ENCODE results near the gene PIP5KL1. TPM values are rescaled to one million over a fixed set of nuclear protein-coding genes. Genes with fewer than 3 reads are reported as not detected.
A peak's percentile ranks its signal among the peaks of the same experiment; 100 is the strongest.

Gene PIP5KL1, protein sequence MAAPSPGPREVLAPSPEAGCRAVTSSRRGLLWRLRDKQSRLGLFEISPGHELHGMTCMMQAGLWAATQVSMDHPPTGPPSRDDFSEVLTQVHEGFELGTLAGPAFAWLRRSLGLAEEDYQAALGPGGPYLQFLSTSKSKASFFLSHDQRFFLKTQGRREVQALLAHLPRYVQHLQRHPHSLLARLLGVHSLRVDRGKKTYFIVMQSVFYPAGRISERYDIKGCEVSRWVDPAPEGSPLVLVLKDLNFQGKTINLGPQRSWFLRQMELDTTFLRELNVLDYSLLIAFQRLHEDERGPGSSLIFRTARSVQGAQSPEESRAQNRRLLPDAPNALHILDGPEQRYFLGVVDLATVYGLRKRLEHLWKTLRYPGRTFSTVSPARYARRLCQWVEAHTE
- total RNA-seq (1 to 10 TPM in 6 of 7 donors, under 1 TPM in 1; 0.48 to 4.0 (median 2.0) TPM), polyA plus RNA-seq (under 1 TPM; 0.10 to 0.35 TPM)
- long read RNA-seq, donor 1, partial matches to known transcripts = 2 of 7 reads
- long read RNA-seq, donor 1, other reads (novel, unspliced or antisense) = 5 of 7 reads
- long read RNA-seq, donor 2, partial matches to known transcripts = 0 of 1 reads
- long read RNA-seq, donor 2, other reads (novel, unspliced or antisense) = 0 of 1 reads
- long read RNA-seq, donor 3, partial matches to known transcripts = 0 of 2 reads
- long read RNA-seq, donor 3, other reads (novel, unspliced or antisense) = 2 of 2 reads

DNA sequence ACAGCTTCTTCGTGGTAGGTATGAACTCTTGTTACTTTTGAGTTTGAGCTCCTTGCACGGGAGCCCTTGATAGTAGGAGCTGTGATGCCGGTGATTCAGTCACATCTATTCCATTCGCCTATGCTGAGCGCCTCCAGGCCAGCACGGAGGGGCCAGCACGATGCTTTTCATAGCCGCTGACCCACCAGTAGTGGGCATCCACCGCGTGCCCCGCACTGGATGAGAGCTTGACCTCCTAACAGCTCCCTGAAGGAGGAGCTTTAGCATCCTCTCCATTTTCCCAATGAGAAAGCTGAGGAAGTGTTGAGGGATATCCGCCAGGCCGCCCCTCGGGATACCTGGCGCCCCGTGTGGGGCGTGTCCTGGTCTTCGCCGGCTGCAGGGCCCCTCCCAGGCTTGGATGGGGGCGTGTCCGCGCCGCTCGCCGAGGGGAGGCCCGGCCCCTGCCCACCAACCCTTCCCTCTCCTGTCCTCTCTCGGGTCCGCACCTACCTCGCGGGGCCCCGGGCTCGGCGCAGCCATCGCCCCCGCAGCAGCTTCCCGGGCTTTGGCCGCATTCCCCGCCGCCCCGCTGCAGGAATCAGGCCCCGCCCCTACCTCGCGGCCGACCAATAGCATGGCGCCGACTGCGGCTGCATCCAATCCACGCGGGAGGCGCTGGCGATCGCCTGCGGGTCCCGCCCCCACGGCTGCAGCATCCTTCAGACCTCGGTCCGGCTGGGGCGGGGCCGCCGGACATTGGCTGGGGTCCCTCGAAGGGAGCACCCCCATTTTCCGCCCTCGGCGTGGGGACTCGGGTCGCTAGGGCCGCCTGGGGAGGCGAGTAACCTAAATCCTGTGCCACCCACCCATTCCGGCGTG, at the start of gene PIP5KL1:
PIP5KL1 (minus strand) TSS at position 547 of the 861 bp plus-strand sequence; CDS start at position 522, 25 bp downstream.
- no peaks in the 10 kb centered on the region for H3K9me3 ChIP-seq
- peak; percentile 79 to 91 (median 86) for DNase-seq
- H3K36me3 ChIP-seq = no peaks in the 10 kb centered on the region
- intact Hi-C loops (cut with DNase I) = no loop called here
- H3K27ac ChIP-seq = no peak within 1 kb of the TSS
- WGBS, 3 donors = 1 to 2% (median 2%) methylated on average over 54 to 70 of the region's 70 CpGs
- no peaks in the 10 kb centered on the region for H3K27me3 ChIP-seq
- no peak for TF ChIP-seq POLR2A (IDR thresholded peaks at IDR 0.05)
- TF ChIP-seq, protein P1, sequence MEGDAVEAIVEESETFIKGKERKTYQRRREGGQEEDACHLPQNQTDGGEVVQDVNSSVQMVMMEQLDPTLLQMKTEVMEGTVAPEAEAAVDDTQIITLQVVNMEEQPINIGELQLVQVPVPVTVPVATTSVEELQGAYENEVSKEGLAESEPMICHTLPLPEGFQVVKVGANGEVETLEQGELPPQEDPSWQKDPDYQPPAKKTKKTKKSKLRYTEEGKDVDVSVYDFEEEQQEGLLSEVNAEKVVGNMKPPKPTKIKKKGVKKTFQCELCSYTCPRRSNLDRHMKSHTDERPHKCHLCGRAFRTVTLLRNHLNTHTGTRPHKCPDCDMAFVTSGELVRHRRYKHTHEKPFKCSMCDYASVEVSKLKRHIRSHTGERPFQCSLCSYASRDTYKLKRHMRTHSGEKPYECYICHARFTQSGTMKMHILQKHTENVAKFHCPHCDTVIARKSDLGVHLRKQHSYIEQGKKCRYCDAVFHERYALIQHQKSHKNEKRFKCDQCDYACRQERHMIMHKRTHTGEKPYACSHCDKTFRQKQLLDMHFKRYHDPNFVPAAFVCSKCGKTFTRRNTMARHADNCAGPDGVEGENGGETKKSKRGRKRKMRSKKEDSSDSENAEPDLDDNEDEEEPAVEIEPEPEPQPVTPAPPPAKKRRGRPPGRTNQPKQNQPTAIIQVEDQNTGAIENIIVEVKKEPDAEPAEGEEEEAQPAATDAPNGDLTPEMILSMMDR (IDR thresholded peaks at IDR 0.05) = no peak
- no peak for TF ChIP-seq EP300 (IDR thresholded peaks at IDR 0.05)
- peaks cover 6% of the 10 kb centered on the region for H3K4me1 ChIP-seq (ENCODE audit: insufficient read depth)
- peak within 1 kb of the TSS; percentile 40 for H3K4me3 ChIP-seq

DNA sequence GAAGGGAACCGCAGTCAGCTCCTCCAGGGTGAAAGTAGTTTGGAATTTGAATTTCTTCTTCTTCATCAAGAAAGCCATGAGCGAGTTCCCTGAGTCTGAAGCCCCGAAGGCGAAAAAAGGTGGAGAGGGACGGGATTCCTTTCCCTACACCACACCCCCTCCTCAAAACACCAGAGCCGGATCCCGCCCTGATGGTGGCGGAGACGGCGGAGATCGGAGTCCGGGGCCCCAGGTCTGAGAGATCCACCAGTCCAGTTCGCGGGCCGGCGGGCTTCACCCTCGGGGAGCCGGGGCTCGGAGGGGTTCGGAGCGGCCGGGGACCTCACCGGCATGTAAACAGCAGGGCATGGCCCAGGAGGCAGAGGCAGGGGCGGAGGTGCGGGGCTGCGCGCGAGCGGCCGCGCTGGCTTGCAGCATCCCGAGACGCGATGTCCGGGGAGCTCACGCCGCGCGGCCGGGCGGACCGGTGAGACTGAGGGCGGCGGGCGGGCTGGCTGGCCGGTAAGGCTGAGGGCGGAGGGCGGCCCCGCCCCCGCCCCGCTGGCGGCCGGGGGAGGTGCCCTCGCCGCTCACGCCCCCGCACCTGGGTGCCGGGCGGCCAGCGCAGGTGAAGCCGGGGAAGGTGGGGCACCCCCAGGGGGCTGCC, 49.6 kb upstream of the PIP5KL1 start:
- no peaks in the 10 kb centered on the region for H3K9me3 ChIP-seq
- DNase-seq = peak; percentile 42 to 69 (median 55)
- H3K27ac ChIP-seq = peak overlapping the region; percentile 60 to 74
- H3K36me3 ChIP-seq = no peaks in the 10 kb centered on the region
- TF ChIP-seq, protein P1 (IDR thresholded peaks at IDR 0.05) = no peak
- TF ChIP-seq EP300 (IDR thresholded peaks at IDR 0.05) (no peak), POLR2A (IDR thresholded peaks at IDR 0.05) (no peak)
- WGBS, 3 donors = 0% methylated on average over 35 to 61 of the region's 61 CpGs
- peaks cover 27% of the 10 kb centered on the region for H3K4me1 ChIP-seq (ENCODE audit: insufficient read depth)
- no peaks in the 10 kb centered on the region for H3K27me3 ChIP-seq
- intact Hi-C loops (cut with DNase I) = no loop called here
- peak overlapping the region; percentile 89 for H3K4me3 ChIP-seq

DNA sequence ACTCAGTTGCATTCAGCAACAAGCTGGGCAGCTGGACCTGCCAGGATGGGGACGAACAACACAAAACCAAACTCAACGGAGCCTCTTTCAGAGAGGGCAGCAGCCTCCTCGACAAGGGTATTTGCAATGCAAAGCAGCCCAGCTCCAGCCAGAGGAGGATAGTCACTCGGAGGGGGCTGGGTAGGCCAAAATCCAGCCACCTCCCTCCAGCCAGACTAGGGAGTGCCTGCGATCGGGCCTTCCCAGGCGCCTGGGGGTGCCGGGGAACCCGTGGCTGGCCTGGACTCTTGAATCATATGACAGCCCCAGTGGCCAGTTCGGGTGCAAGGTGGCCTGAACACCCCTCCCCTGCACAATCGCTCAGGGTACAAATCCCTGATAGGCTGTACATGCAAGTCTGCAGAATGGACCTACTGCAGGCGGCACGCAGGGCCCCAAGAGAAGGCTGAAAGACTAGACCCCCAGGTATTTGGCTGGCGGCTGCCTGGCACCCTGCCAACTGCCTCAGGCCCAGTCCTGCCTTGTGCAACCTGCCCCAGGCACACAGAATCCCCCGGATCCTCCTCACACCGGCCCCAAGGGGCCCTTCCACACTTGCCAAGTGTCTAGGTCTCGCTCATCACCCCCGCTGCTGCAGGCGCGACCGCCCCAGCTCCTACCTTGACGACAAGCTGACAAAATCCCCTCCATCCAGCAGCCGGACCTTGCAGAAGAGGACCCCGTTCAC, 48.9 kb upstream of the PIP5KL1 start:
- 1 to 4% (median 4%) methylated on average over 21 to 24 of the region's 24 CpGs for WGBS, 3 donors
- Histone ChIP-seq H3K27ac (peak overlapping the region; percentile 60 to 74), H3K4me3 (peak overlapping the region; percentile 89), H3K4me1 (ENCODE audit: insufficient read depth) (peaks cover 33% of the 10 kb centered on the region), H3K9me3 (no peaks in the 10 kb centered on the region), H3K36me3 (no peaks in the 10 kb centered on the region), H3K27me3 (no peaks in the 10 kb centered on the region)
- DNase-seq = peak; percentile 54 to 77 (median 72)
- TF ChIP-seq POLR2A (IDR thresholded peaks at IDR 0.05) (no peak), EP300 (IDR thresholded peaks at IDR 0.05) (no peak)
- TF ChIP-seq, protein P1 (IDR thresholded peaks at IDR 0.05) = no peak
- intact Hi-C loops (cut with DNase I) = loop anchor here in 1 of 4 donors (5.0 kb wide), 1 partner anchor 37 kb away; no protein-coding TSS in a partner anchor

Data from ovary (tissue), 10 donors.